ENCODE measurements around the gene RNF121. TPM values are rescaled to one million over a fixed set of nuclear protein-coding genes. Genes with fewer than 3 reads are reported as not detected.

The RNF121 gene
- total and polyA plus RNA-seq, 2 of the 8 experiments (the other 6 are each of a cell fraction or from before 2014, with no cell fraction given): 39.7 to 51.6 TPM

- H4K91ac ChIP-seq (replicated peaks; ENCODE audit: insufficient read length, low read length): no peak overlapping the region
- no peak overlapping the region for H2BK15ac ChIP-seq (ENCODE audit: low read length)
- no peak overlapping the region for H2BK120ac ChIP-seq (replicated peaks; ENCODE audit: low read depth, low read length)
- no peak overlapping the region for H2AK5ac ChIP-seq (ENCODE audit: low read depth, low read length)
- H2BK5ac ChIP-seq (ENCODE audit: low read depth, low read length): no peak overlapping the region
- no peak overlapping the region for H2BK12ac ChIP-seq (ENCODE audit: low read depth, low read length)
- no peak overlapping the region for H4K5ac ChIP-seq (ENCODE audit: insufficient read length, low read depth, low read length)
- H3K79me2 ChIP-seq (ENCODE audit: control insufficient read depth in 1 of 2, insufficient read depth in 2 of 2, low read length in 2 of 2): 0 out of 4 replicates have a peak, but pooled peaks cover 0 to 2% of the 10 kb centered on the region in 2 experiments
- no peak overlapping the region for H3K9ac ChIP-seq (replicated peaks in 1 of 4; ENCODE audit: extremely low read depth in 1 of 4, low read depth in 3 of 4, low read length in 3 of 4)
- no peak overlapping the region for H2AFZ ChIP-seq (ENCODE audit: low read length)
- peaks cover 0 to 4% of the 10 kb centered on the region in 2 experiments for H4K20me1 ChIP-seq (replicated peaks in 1 of 2; ENCODE audit: control insufficient read depth in 1 of 2, insufficient read depth in 2 of 2, low read length in 2 of 2)
- no peaks in the 10 kb centered on the region for H3K9me3 ChIP-seq (ENCODE audit: insufficient read depth in 2 of 2, low read depth in 1 of 2, low read length in 1 of 2)
- no peak overlapping the region for H3K18ac ChIP-seq (ENCODE audit: extremely low read depth, low read length)
- POLR2A ChIA-PET (ENCODE audit: partially characterized antibody): no interaction called here
- FAIRE-seq: no peak
- no peaks in the 10 kb centered on the region for H3K4me1 ChIP-seq (replicated peaks in 1 of 4; ENCODE audit: control insufficient read depth in 3 of 4, insufficient read depth in 4 of 4, low read length in 3 of 4)
- no peak overlapping the region for H3K4ac ChIP-seq (replicated peaks; ENCODE audit: insufficient read length, low read depth, low read length)
- H3K14ac ChIP-seq (ENCODE audit: insufficient read length): no peak overlapping the region
- DNase-seq (ENCODE audit: low read depth in 1 of 2, low spot score in 2 of 2): no peak
- H3K4me2 ChIP-seq (ENCODE audit: insufficient read depth in 1 of 2, low read depth in 2 of 2, low read length in 2 of 2): no peak overlapping the region
- H2BK20ac ChIP-seq (ENCODE audit: low read length): no peak overlapping the region
- CTCF ChIA-PET (ENCODE audit: partially characterized antibody): interaction anchor here (0.9 to 1.4 kb wide), 3 partner anchors 9 to 21 kb away, joined by 3 to 4 read pairs (median 3); no protein-coding TSS in a partner anchor
- H4K8ac ChIP-seq (ENCODE audit: extremely low read depth, insufficient read depth, low read length): no peak overlapping the region
- no peaks in the 10 kb centered on the region; the same call in 1 of the 2 replicates for H3K79me1 ChIP-seq (ENCODE audit: low read depth, low read length)
- no peak overlapping the region for H3K27ac ChIP-seq (ENCODE audit: low read depth, low read length)
- 90% methylated on average over 4 of the region's 4 CpGs; no CpG with 5 or more reads in 1 of the 2 experiments for WGBS, 2 experiments (ENCODE audit: extremely low coverage in 1 of 2, insufficient coverage in 1 of 2, insufficient read length in 1 of 2, insufficient replicate concordance in 2 of 2, low coverage in 1 of 2, low lambda C conversion rate in 2 of 2, missing lambda C conversion rate in 1 of 2)
- peaks cover 0 to 25% (median 11%) of the 10 kb centered on the region in 4 experiments; a peak in 5 of 8 replicates for H3K36me3 ChIP-seq (ENCODE audit: control insufficient read depth in 2 of 4, insufficient read depth in 4 of 4, low read length in 3 of 4)
- H3K23ac ChIP-seq (ENCODE audit: insufficient read length): no peak overlapping the region
- H3K4me3 ChIP-seq (ENCODE audit: extremely low read depth in 1 of 4, insufficient read depth in 2 of 4, low read depth in 3 of 4, low read length in 4 of 4): no peak overlapping the region
- no peak overlapping the region for H3K56ac ChIP-seq (replicated peaks; ENCODE audit: insufficient read length, low read depth, low read length)
- H3K27me3 ChIP-seq (replicated peaks in 1 of 4; ENCODE audit: control insufficient read depth in 3 of 4, extremely low read depth in 1 of 4, insufficient read depth in 3 of 4, low read length in 3 of 4): no peaks in the 10 kb centered on the region
- no peaks in the 10 kb centered on the region for H3K23me2 ChIP-seq (ENCODE audit: low read depth, low read length)
- no peak for TF ChIP-seq SUZ12 (IDR thresholded peaks at IDR 0.05; ENCODE audit: low read length)
- no peak for TF ChIP-seq EGR1 (IDR thresholded peaks at IDR 0.05; ENCODE audit: borderline replicate concordance, low read depth, low read length)
- TF ChIP-seq POLR2AphosphoS5 (IDR thresholded peaks at IDR 0.05; ENCODE audit: low read depth, low read length): no peak
- no peak for TF ChIP-seq POLR2A (IDR thresholded peaks at IDR 0.05; ENCODE audit: control extremely low read depth in 1 of 2, low read depth in 2 of 2, low read length in 2 of 2)
- no peak for TF ChIP-seq TBP (IDR thresholded peaks at IDR 0.05; ENCODE audit: low read depth, low read length)
- no peak for TF ChIP-seq ZNF274 (IDR thresholded peaks at IDR 0.05; ENCODE audit: borderline replicate concordance, extremely low read depth, low read length)
- no peak for TF ChIP-seq KDM5A (IDR thresholded peaks at IDR 0.05; ENCODE audit: low read length)
- no peak for TF ChIP-seq EZH2 (IDR thresholded peaks at IDR 0.05; ENCODE audit: low read depth, low read length, severe bottlenecking)
- no peak for TF ChIP-seq BRCA1 (IDR thresholded peaks at IDR 0.05; ENCODE audit: low read depth, low read length)
- no peak for TF ChIP-seq CBX8 (IDR thresholded peaks at IDR 0.05; ENCODE audit: borderline replicate concordance, low read depth, low read length)
- no peak for TF ChIP-seq FOSL1 (IDR thresholded peaks at IDR 0.05; ENCODE audit: insufficient read depth, low read depth, low read length)
- TF ChIP-seq CREB1 (IDR thresholded peaks at IDR 0.05): no peak
- TF ChIP-seq RFX5 (IDR thresholded peaks at IDR 0.05; ENCODE audit: borderline replicate concordance, low read depth, low read length): no peak
- TF ChIP-seq YY1 (IDR thresholded peaks at IDR 0.05; ENCODE audit: low read depth, low read length): no peak
Measured at GRCh38 chr11:71964641-71965040, 35.8 kb downstream of the RNF121 start.

Data from H1 (cell line).